Lung (tissue), 12 donors: Measurements from ENCODE around the gene CHN1. TPM values are rescaled to one million over a fixed set of nuclear protein-coding genes. Genes with fewer than 3 reads are reported as not detected.

Experiments used
- ATAC-seq: fragments of 200-7000 bp; cut with Tn5 transposase; one replicate; pipeline ENCODE4 v1.9.1; 2020; ENCODE audit warnings: moderate number of reproducible peaks; ENCODE audit not compliant: insufficient read depth, low FRiP score
- DNase-seq, 3 donors: peaks; one replicate each; pipeline ENCODE4 v3.0.0-alpha.2; 2013 to 2017
- H3K27ac ChIP-seq, 2 donors: one replicate each; pipeline ENCODE4 v1.5.1; 2013; ENCODE audit warnings: mild to moderate bottlenecking in 2 of 2, moderate library complexity in 2 of 2, control low read depth in 1 of 2, inconsistent platforms in 1 of 2, low read depth in 1 of 2, low read length in 1 of 2
- H3K27me3 ChIP-seq, 3 donors: one replicate each; pipeline ENCODE4 v1.5.1; 2013; ENCODE audit warnings: low read length in 2 of 3; ENCODE audit not compliant: control insufficient read depth in 3 of 3, insufficient read depth in 3 of 3
- H3K36me3 ChIP-seq, 4 donors: one replicate each; pipeline ENCODE4 v1.5.1; 2013; ENCODE audit warnings: low read length in 4 of 4, mild to moderate bottlenecking in 1 of 4, moderate library complexity in 1 of 4; ENCODE audit not compliant: control insufficient read depth in 4 of 4, insufficient read depth in 4 of 4
- H3K4me1 ChIP-seq, 5 donors: one replicate each; pipeline ENCODE4 v1.5.1; 2013; ENCODE audit warnings: low read length in 5 of 5, mild to moderate bottlenecking in 2 of 5, moderate library complexity in 1 of 5; ENCODE audit not compliant: control insufficient read depth in 5 of 5, insufficient read depth in 5 of 5
- H3K4me3 ChIP-seq: one replicate; pipeline ENCODE4 v1.5.1; 2013; ENCODE audit warnings: mild to moderate bottlenecking, control low read depth, moderate library complexity
- H3K9ac ChIP-seq, 2 donors: one replicate each; pipeline ENCODE4 v1.5.1; 2013; ENCODE audit warnings: low read length in 2 of 2, control low read depth in 1 of 2; ENCODE audit not compliant: insufficient read depth in 1 of 2
- H3K9me3 ChIP-seq, 4 donors: one replicate each; pipeline ENCODE4 v1.5.1; 2013; ENCODE audit warnings: low read length in 3 of 4, mild to moderate bottlenecking in 1 of 4, moderate library complexity in 1 of 4; ENCODE audit not compliant: control insufficient read depth in 4 of 4, insufficient read depth in 3 of 4
- WGBS, 2 donors: extraction: QIAGEN DNeasy Blood & Tissue Kit; methylation state at CpG; one replicate each; pipeline ENCODE4 v1.1.7; 2013; 5-methylcytosine and 5-hydroxymethylcytosine counted together
- polyA plus RNA-seq, 2 donors: library from polyadenylated mRNA; stranded (reverse); fragments of 200-250 nt; gene quantifications; one replicate each; pipeline ENCODE4 v1.2.1, GENCODE V29; 2013
- total RNA-seq, 2 donors: library from RNA; depleted of rRNA in 1 of 2; stranded (reverse); fragments of >200 nt in 1 of 2; gene quantifications; one replicate each; pipeline ENCODE4 v1.2.1, GENCODE V29; 2014 to 2021
- TF ChIP-seq, protein P1 (sequence below): IDR thresholded peaks from 2 replicates; pipeline ENCODE4 v1.5.1; 2012; ENCODE audit warnings: mild to moderate bottlenecking; ENCODE audit errors: control extremely low read depth, extremely low read depth
- donor health status: control.
- donor health status: control.
- donor health status: Bipolar disorder and iron deficiency.
- donor health status: healthy.
- donor health status: DM: yes; HTN: yes; CAD: no.

CHN1 gene
- total and polyA plus RNA-seq, 4 donors, result 6.8 to 80.9 (median 14.5) TPM

DNA sequence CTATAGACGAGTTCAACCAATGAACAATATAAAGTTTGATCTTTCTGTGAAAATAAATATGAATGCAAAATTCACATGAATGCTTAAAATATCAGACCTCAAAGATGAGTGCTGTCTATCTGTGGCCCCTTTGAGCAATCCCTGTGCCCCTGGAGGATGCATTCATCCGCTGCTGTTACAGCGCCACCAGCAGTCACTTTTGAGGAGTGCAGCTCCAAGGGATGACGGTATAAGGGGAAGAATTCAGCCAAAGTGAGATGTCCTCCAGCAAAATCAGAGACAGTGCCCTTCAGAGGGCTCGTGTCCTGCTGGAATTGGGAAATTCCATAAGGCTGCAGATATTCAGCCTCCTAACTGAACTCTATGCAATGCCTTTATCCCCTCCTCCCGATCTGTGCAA lies 229.0 kb downstream of the CHN1 start:
- Histone ChIP-seq H3K27me3 (no peaks in the 10 kb centered on the region), H3K4me1 (peaks cover 0 to 60% (median 40%) of the 10 kb centered on the region in 5 donors), H3K4me3 (no peak overlapping the region), H3K9me3 (no peaks in the 10 kb centered on the region), H3K9ac (no peak overlapping the region), H3K27ac (no peak overlapping the region), H3K36me3 (no peaks in the 10 kb centered on the region)
- DNase-seq (no peak), ATAC-seq (no peak)
- TF ChIP-seq, protein P1, sequence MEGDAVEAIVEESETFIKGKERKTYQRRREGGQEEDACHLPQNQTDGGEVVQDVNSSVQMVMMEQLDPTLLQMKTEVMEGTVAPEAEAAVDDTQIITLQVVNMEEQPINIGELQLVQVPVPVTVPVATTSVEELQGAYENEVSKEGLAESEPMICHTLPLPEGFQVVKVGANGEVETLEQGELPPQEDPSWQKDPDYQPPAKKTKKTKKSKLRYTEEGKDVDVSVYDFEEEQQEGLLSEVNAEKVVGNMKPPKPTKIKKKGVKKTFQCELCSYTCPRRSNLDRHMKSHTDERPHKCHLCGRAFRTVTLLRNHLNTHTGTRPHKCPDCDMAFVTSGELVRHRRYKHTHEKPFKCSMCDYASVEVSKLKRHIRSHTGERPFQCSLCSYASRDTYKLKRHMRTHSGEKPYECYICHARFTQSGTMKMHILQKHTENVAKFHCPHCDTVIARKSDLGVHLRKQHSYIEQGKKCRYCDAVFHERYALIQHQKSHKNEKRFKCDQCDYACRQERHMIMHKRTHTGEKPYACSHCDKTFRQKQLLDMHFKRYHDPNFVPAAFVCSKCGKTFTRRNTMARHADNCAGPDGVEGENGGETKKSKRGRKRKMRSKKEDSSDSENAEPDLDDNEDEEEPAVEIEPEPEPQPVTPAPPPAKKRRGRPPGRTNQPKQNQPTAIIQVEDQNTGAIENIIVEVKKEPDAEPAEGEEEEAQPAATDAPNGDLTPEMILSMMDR, result no peak
- 82 to 86% methylated on average over 6 of the region's 6 CpGs for WGBS, 2 donors

DNA sequence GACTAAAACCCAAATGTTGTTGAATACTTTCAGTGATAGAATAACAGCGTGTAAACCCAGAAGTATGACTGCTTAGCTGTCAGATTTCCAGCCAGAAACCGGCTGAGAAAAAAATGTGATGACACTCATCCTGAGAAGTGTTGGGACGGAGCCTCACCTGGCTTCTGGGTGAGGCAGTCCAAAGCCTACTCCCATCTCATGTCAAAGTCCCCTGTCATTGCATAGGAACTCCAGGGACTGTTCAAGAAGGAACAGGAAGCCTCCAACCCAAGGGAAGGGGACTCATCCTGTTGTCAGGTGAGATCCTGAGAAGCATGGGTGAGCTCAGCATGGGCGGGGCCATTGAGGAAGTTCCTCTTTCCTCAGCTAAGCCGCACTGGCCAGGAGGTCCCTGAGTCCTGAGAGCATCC lies 229.6 kb downstream of the CHN1 start:
- 58 to 77% methylated on average over 5 of the region's 5 CpGs for WGBS, 2 donors
- H3K4me3 ChIP-seq, result no peak overlapping the region
- H3K27me3 ChIP-seq, result no peaks in the 10 kb centered on the region
- ATAC-seq, result no peak
- H3K36me3 ChIP-seq, result no peaks in the 10 kb centered on the region
- no peak overlapping the region for H3K9ac ChIP-seq
- H3K9me3 ChIP-seq, result no peaks in the 10 kb centered on the region
- DNase-seq, result no peak
- no peak overlapping the region for H3K27ac ChIP-seq
- TF ChIP-seq, protein P1, result no peak
- peaks cover 0 to 59% (median 40%) of the 10 kb centered on the region in 5 donors for H3K4me1 ChIP-seq

DNA sequence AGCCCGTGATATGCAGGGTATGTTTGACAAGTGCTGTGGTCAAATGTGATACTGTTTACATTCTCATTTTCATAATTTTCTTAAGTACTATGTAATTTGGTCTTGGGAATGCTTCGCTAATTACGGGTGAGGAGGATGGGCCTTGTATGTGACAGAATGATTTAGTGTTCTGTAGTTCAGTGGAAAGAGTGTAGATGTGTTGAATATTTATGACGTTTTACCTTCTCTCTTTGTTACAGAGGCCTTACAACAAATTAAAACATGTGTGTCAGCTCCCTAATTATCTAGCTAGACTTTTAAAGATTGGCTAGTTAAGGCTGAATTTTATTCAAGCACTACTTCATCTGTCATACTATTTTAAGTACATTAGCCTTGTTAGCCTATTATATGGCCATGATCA lies 230.3 kb downstream of the CHN1 start:
- no peaks in the 10 kb centered on the region for H3K36me3 ChIP-seq
- peaks cover 0 to 56% (median 40%) of the 10 kb centered on the region in 5 donors for H3K4me1 ChIP-seq
- H3K27ac ChIP-seq, result no peak overlapping the region
- ATAC-seq (no peak), DNase-seq (no peak)
- H3K27me3 ChIP-seq, result no peaks in the 10 kb centered on the region
- TF ChIP-seq, protein P1, result no peak
- no peak overlapping the region for H3K4me3 ChIP-seq
- no peak overlapping the region for H3K9ac ChIP-seq
- WGBS, 2 donors, result 89 to 93% methylated on average over 4 of the region's 4 CpGs
- no peaks in the 10 kb centered on the region for H3K9me3 ChIP-seq

DNA sequence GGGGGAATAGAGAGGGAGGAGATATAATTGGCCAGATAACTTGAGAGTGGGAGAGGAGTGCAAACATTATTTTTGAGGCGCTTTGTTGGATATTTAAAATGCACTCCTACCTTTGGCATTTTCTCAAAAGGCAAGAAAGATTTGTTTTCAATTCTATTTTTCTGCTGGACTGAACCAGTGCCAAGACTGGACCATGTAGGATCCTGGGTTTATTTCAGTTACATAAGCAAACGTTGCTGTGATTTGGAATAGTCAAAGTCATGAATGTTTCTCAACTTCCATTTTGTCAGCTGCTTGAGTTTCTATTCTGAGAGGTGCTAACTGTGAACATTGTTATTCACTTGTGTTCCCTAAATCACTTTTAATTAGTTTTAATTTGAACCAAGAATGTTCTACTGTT lies 232.0 kb downstream of the CHN1 start:
- Histone ChIP-seq H3K4me3 (no peak overlapping the region), H3K36me3 (no peaks in the 10 kb centered on the region), H3K9me3 (no peaks in the 10 kb centered on the region), H3K27me3 (no peaks in the 10 kb centered on the region), H3K9ac (no peak overlapping the region), H3K27ac (no peak overlapping the region), H3K4me1 (peaks cover 0 to 43% (median 31%) of the 10 kb centered on the region in 5 donors)
- 45 to 56% methylated on average over 2 of the region's 2 CpGs for WGBS, 2 donors
- ATAC-seq (no peak), DNase-seq (peak in 1 of 3 donors; percentile 63)
- TF ChIP-seq, protein P1, result no peak
